ENCODE measurements around the gene NEK10.

NEK10 gene

GRCh38 chr3:27384191-27384590 lies 15.0 kb upstream of the NEK10 start:
- Histone ChIP-seq H3K14ac (ENCODE audit: low read length) (no peak overlapping the region), H3K9ac (ENCODE audit: low read length) (no peak overlapping the region), H3K4me3 (ENCODE audit: low read depth, low read length) (no peak overlapping the region), H3K27ac (ENCODE audit: low read depth, low read length) (no peak overlapping the region), H3K27me3 (ENCODE audit: insufficient read depth, low read length) (no peaks in the 10 kb centered on the region), H4K91ac (ENCODE audit: low read depth, low read length) (no peak overlapping the region), H3K4me1 (ENCODE audit: control insufficient read depth in 1 of 2, insufficient read depth in 2 of 2, low read length in 2 of 2) (no peaks in the 10 kb centered on the region), H2BK12ac (ENCODE audit: low read length) (no peak overlapping the region), H3K36me3 (ENCODE audit: control insufficient read depth in 1 of 2, insufficient read depth in 2 of 2, low read length in 2 of 2) (peaks cover 5 to 6% of the 10 kb centered on the region in 2 experiments), H2BK120ac (ENCODE audit: insufficient read depth, low read length, poor library complexity) (no peak overlapping the region), H2AFZ (ENCODE audit: insufficient read depth, low read length, poor library complexity) (no peak overlapping the region), H2BK5ac (ENCODE audit: low read depth, low read length, poor library complexity) (no peak overlapping the region), H3K23ac (ENCODE audit: low read length) (no peak overlapping the region), H3K18ac (ENCODE audit: low read length) (no peak overlapping the region), H3K4ac (ENCODE audit: low read depth, low read length) (no peak overlapping the region), H2AK5ac (ENCODE audit: low read length) (no peak overlapping the region), H3K4me2 (ENCODE audit: low read length) (no peak overlapping the region), H4K12ac (ENCODE audit: low read depth, low read length) (no peak overlapping the region), H3K79me2 (ENCODE audit: control insufficient read depth, insufficient read depth, low read length, poor library complexity) (no peaks in the 10 kb centered on the region), H3K79me1 (ENCODE audit: low read length) (no peaks in the 10 kb centered on the region), H4K8ac (ENCODE audit: low read depth, low read length) (no peak overlapping the region), H3K9me3 (ENCODE audit: insufficient read depth, low read depth, low read length) (peaks cover 2% of the 10 kb centered on the region)
- no CpG with 5 or more reads among the region's 1 CpG for WGBS (ENCODE audit: extremely low coverage, insufficient coverage, insufficient read length)
- DNase-seq, result no peak

- Histone ChIP-seq H4K12ac (ENCODE audit: low read depth, low read length) (no peak overlapping the region), H2BK5ac (ENCODE audit: low read depth, low read length, poor library complexity) (no peak overlapping the region), H4K8ac (ENCODE audit: low read depth, low read length) (no peak overlapping the region), H2BK12ac (ENCODE audit: low read length) (no peak overlapping the region), H3K4ac (ENCODE audit: low read depth, low read length) (no peak overlapping the region), H3K4me3 (ENCODE audit: low read depth, low read length) (no peak overlapping the region), H3K79me1 (ENCODE audit: low read length) (no peaks in the 10 kb centered on the region), H3K14ac (ENCODE audit: low read length) (no peak overlapping the region), H3K36me3 (ENCODE audit: control insufficient read depth in 1 of 2, insufficient read depth in 2 of 2, low read length in 2 of 2) (peaks cover 5 to 8% of the 10 kb centered on the region in 2 experiments), H2AK5ac (ENCODE audit: low read length) (no peak overlapping the region), H3K79me2 (ENCODE audit: control insufficient read depth, insufficient read depth, low read length, poor library complexity) (no peaks in the 10 kb centered on the region), H3K9me3 (ENCODE audit: insufficient read depth, low read depth, low read length) (peaks cover 2% of the 10 kb centered on the region), H3K4me1 (ENCODE audit: control insufficient read depth in 1 of 2, insufficient read depth in 2 of 2, low read length in 2 of 2) (no peaks in the 10 kb centered on the region), H2AFZ (ENCODE audit: insufficient read depth, low read length, poor library complexity) (no peak overlapping the region), H3K4me2 (ENCODE audit: low read length) (no peak overlapping the region), H4K91ac (ENCODE audit: low read depth, low read length) (no peak overlapping the region), H3K18ac (ENCODE audit: low read length) (no peak overlapping the region), H3K27ac (ENCODE audit: low read depth, low read length) (no peak overlapping the region), H3K27me3 (ENCODE audit: insufficient read depth, low read length) (no peaks in the 10 kb centered on the region), H3K23ac (ENCODE audit: low read length) (no peak overlapping the region), H3K9ac (ENCODE audit: low read length) (no peak overlapping the region), H2BK120ac (ENCODE audit: insufficient read depth, low read length, poor library complexity) (no peak overlapping the region)
- no peak for DNase-seq
- no CpG with 5 or more reads among the region's 3 CpGs for WGBS (ENCODE audit: extremely low coverage, insufficient coverage, insufficient read length)
These were observed 11.5 kb upstream of the NEK10 start for GRCh38 chr3:27380433-27381357.

GRCh38 chr3:27378331-27378730 lies 9.1 kb upstream of the NEK10 start:
- no peaks in the 10 kb centered on the region for H3K4me1 ChIP-seq (ENCODE audit: control insufficient read depth in 1 of 2, insufficient read depth in 2 of 2, low read length in 2 of 2)
- H3K18ac ChIP-seq (ENCODE audit: low read length), result no peak overlapping the region
- H3K9ac ChIP-seq (ENCODE audit: low read length), result no peak overlapping the region
- no peaks in the 10 kb centered on the region for H3K79me2 ChIP-seq (ENCODE audit: control insufficient read depth, insufficient read depth, low read length, poor library complexity)
- H2AFZ ChIP-seq (ENCODE audit: insufficient read depth, low read length, poor library complexity), result no peak overlapping the region
- no peak overlapping the region for H2BK12ac ChIP-seq (ENCODE audit: low read length)
- H4K12ac ChIP-seq (ENCODE audit: low read depth, low read length), result no peak overlapping the region
- no peak overlapping the region for H3K4me3 ChIP-seq (ENCODE audit: low read depth, low read length)
- DNase-seq, result no peak
- no peaks in the 10 kb centered on the region for H3K27me3 ChIP-seq (ENCODE audit: insufficient read depth, low read length)
- H3K36me3 ChIP-seq (ENCODE audit: control insufficient read depth in 1 of 2, insufficient read depth in 2 of 2, low read length in 2 of 2), result peaks cover 2 to 5% of the 10 kb centered on the region in 2 experiments
- no peak overlapping the region for H2BK120ac ChIP-seq (ENCODE audit: insufficient read depth, low read length, poor library complexity)
- H3K9me3 ChIP-seq (ENCODE audit: insufficient read depth, low read depth, low read length), result peaks cover 2% of the 10 kb centered on the region
- H3K27ac ChIP-seq (ENCODE audit: low read depth, low read length), result no peak overlapping the region
- H3K4ac ChIP-seq (ENCODE audit: low read depth, low read length), result no peak overlapping the region
- no peak overlapping the region for H2BK5ac ChIP-seq (ENCODE audit: low read depth, low read length, poor library complexity)
- H4K8ac ChIP-seq (ENCODE audit: low read depth, low read length), result no peak overlapping the region
- no peak overlapping the region for H3K23ac ChIP-seq (ENCODE audit: low read length)
- H2AK5ac ChIP-seq (ENCODE audit: low read length), result no peak overlapping the region
- H3K79me1 ChIP-seq (ENCODE audit: low read length), result no peaks in the 10 kb centered on the region
- H4K91ac ChIP-seq (ENCODE audit: low read depth, low read length), result no peak overlapping the region
- no peak overlapping the region for H3K4me2 ChIP-seq (ENCODE audit: low read length)
- H3K14ac ChIP-seq (ENCODE audit: low read length), result no peak overlapping the region

- H3K36me3 ChIP-seq (ENCODE audit: control insufficient read depth in 1 of 2, insufficient read depth in 2 of 2, low read length in 2 of 2), result peaks cover 0 to 2% of the 10 kb centered on the region in 2 experiments
- no peak for DNase-seq
- H2AFZ ChIP-seq (ENCODE audit: insufficient read depth, low read length, poor library complexity), result no peak overlapping the region
- H3K4me3 ChIP-seq (ENCODE audit: low read depth, low read length), result no peak overlapping the region
- H2AK5ac ChIP-seq (ENCODE audit: low read length), result no peak overlapping the region
- no peak overlapping the region for H4K8ac ChIP-seq (ENCODE audit: low read depth, low read length)
- H4K91ac ChIP-seq (ENCODE audit: low read depth, low read length), result no peak overlapping the region
- no peak overlapping the region for H3K23ac ChIP-seq (ENCODE audit: low read length)
- H3K18ac ChIP-seq (ENCODE audit: low read length), result no peak overlapping the region
- no peaks in the 10 kb centered on the region for H3K9me3 ChIP-seq (ENCODE audit: insufficient read depth, low read depth, low read length)
- H3K27me3 ChIP-seq (ENCODE audit: insufficient read depth, low read length), result no peaks in the 10 kb centered on the region
- no peak overlapping the region for H2BK120ac ChIP-seq (ENCODE audit: insufficient read depth, low read length, poor library complexity)
- no peaks in the 10 kb centered on the region for H3K79me2 ChIP-seq (ENCODE audit: control insufficient read depth, insufficient read depth, low read length, poor library complexity)
- no peak overlapping the region for H4K12ac ChIP-seq (ENCODE audit: low read depth, low read length)
- no peak overlapping the region for H3K27ac ChIP-seq (ENCODE audit: low read depth, low read length)
- no peak overlapping the region for H3K14ac ChIP-seq (ENCODE audit: low read length)
- H2BK5ac ChIP-seq (ENCODE audit: low read depth, low read length, poor library complexity), result no peak overlapping the region
- WGBS (ENCODE audit: extremely low coverage, insufficient coverage, insufficient read length), result no CpG with 5 or more reads among the region's 6 CpGs
- H3K4me1 ChIP-seq (ENCODE audit: control insufficient read depth in 1 of 2, insufficient read depth in 2 of 2, low read length in 2 of 2), result no peaks in the 10 kb centered on the region
- no peak overlapping the region for H3K9ac ChIP-seq (ENCODE audit: low read length)
- H3K79me1 ChIP-seq (ENCODE audit: low read length), result no peaks in the 10 kb centered on the region
- no peak overlapping the region for H3K4me2 ChIP-seq (ENCODE audit: low read length)
- no peak overlapping the region for H3K4ac ChIP-seq (ENCODE audit: low read depth, low read length)
- H2BK12ac ChIP-seq (ENCODE audit: low read length), result no peak overlapping the region
These were observed 7.1 kb upstream of the NEK10 start for GRCh38 chr3:27376109-27376772.
